ENCODE results near the gene IFFO2.
"Not testable (repeated sequence)": the region's sequence is repeated elsewhere in the genome, so short reads cannot be mapped to it uniquely, and the experiment has no call there.

Gene IFFO2

DNA sequence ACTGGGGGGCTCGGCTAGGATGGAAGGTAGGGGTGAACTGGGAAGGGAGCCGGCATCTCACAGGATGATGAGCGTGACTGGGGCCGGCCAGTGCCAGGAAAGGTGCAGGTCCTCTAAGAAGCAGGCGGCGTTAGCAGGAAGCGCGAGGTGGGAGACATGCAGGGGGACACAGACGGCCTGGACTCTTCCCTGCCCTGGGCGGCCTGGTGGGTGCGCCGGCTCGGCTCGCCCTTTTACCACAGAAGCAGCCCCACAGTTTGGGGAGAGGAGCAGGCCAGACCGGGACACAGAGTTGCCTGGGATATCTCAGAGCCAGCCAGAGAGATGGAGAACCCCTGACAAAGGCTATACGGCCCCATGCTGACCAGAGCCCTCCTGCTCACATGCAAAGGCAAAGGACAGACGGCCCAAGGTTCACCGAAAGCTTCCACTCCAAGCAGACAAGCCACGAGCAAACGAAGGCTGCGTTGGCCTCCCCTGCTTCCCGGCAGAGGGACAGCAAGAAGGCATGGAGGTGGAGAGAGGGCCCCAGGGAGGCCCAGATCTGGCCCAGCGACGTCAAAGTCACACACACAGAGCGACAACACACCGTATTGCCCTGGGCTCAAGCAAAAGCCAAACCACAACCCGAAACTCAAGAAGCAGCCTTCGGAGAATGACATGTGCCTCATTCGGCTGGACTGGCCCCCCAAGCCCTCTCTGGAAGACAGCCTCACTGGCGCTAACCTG lies 39.2 kb downstream of the IFFO2 start:
- DNase-seq = no peak

DNA sequence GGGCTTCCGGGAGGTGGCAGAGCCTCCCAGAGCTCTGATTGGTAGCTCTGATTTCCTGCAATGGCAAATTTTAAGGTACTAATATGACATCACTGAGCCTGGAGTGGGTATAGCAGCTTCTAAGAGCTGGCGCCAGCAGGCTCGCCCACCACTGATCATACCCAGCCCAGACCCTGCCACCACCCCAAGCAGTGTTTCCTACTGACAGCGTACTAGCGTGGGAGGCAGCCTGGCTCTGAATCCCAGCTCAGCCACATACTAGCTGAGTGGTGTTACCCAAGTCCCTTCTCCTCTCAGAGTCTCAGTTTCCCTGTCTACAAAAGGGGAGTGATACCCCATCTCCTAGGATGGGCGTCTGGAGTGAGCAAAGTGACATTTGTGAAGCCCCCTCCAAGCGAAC lies 41.1 kb downstream of the IFFO2 start:
- no peak for DNase-seq

DNA sequence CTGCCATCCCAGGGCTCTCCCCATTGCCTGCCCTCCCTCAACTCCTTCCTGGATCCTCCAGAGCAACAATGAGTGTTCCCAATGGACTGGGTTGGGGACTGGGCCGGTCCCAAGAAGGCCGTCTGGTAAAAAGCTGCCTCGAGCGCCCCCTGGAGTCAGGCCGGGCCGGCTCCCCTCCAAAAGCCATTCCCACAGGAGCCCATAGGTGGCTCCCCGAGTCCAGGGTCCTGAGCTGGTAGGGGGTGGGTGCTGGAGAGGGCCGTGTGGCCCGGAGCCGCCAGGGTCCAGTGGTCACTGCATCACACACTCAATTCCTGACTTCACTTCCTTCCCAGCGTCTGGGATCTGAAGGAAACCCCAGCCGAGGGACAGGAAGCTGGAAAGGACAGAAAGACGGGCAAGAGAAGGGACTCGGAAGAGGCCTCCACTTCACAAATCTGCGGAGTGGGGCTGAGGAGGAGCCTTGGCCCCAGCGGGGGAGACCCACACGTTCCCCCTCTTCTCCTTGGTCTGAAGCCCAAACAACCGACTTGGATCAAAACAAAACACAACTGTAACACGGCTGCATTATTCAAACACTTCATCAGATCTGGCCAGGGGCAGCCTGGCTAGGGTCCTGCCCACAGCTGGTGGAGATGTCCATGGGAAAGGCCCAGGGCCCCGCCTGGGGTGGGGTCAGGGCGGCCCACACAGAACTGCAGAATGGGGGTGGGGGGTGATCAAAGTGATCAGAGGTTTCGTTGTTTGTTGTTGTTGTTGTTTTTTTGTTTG lies 43.2 kb downstream of the IFFO2 start:
- DNase-seq = peak; percentile 7

DNA sequence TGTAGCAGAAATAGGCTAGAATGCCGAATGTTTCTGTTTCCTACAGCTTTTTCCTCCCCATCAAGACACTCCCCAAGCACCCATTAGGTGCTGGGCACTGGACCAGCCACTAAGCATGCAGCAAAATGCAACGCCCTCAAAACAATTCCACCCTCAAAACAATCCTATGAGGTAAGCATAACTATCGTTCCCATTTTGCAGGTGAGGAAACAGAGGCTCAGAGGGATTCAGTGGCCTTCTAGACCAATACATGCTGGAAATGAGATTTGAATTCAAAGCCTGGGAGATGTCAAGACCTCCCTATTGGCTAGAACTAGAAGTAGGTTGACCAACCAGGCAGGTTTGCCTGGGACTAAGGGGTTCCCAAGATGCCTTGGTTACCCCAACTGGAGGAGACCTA lies 43.9 kb downstream of the IFFO2 start:
- no peak for DNase-seq

DNA sequence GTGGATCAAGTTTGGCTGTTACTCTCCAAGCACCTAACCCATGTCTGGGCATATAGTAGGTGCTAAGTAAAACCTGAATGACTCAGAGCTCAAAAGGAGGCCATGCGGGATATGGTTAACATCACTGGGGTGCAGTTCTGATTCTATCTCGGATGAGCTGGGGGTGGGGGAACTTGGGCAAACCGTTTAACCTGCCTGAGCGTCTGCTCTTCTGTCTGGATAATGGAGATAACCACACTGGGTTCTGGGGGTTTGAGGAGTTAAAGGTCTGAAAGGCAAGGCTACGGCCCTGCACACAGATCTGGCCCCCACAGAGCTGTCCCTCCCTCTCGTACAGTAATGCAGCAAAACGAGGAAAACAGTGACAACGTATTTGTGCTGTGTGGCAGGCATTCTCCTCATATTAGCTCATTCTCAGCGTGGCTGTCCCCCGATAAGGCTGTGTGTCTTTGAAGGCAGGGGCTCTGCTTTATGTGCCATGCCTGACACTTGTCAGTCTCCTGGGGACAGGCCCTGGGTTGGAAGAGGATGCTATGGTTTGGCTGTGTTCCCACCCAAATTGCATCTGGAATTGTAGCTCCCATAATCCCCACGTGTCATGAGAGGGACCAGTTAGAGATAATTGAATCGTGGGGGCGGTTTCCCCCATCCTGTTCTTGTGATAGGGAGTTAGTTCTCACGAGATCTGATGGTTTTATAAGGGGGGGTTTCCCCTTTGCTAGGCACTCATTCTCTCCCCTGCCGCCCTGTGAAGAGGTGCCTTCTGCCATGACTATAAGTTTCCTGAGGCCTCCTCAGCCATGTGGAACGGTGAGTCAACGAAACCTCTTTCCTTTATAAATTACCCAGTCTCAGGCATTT lies 47.3 kb downstream of the IFFO2 start:
- no peak for DNase-seq

DNA sequence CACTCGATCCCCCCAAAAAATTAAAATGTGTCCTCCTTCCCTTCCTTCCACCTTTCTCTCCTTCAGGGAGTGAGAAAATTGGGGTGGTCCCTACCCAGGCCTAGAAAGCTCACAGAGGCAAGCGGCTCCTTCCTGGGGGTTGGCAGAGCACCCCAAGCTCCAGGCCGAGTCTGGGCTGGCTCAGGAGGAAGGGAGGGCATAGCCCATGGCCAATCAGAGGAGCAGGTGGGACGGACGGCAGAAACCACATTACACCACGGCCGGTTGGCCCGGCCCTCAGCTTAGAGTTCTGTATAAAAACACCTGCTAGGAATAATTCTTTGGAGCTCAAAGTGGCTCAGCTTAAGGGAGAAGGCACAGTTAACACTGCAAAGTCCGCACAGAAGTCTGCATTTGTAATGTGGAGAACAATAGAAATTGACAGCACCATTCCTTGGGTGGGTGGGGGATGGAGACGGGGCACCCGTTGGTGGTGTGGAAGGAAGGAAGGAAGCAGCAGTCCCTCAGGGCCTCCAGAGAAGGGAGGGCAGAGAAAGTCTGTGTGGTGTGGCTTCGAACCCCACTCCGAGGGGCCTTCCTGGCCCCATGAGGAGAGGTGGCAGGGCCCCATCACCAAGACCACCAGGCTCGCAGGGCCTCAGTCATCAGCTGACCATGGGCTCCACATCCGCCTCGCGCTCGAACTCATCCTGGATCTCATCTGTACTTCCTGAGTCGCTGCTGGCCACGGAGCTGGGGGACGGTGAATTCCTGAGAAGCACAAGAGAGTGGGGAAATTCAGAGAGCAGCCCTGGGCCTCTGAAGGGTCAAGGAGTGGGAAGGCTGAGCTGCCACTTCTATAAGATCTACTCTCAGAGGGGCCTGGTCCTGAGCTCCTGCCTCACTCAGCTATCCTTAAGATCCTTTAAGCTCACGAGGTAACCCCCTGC lies 48.3 kb downstream of the IFFO2 start:
- no peak for DNase-seq

DNA sequence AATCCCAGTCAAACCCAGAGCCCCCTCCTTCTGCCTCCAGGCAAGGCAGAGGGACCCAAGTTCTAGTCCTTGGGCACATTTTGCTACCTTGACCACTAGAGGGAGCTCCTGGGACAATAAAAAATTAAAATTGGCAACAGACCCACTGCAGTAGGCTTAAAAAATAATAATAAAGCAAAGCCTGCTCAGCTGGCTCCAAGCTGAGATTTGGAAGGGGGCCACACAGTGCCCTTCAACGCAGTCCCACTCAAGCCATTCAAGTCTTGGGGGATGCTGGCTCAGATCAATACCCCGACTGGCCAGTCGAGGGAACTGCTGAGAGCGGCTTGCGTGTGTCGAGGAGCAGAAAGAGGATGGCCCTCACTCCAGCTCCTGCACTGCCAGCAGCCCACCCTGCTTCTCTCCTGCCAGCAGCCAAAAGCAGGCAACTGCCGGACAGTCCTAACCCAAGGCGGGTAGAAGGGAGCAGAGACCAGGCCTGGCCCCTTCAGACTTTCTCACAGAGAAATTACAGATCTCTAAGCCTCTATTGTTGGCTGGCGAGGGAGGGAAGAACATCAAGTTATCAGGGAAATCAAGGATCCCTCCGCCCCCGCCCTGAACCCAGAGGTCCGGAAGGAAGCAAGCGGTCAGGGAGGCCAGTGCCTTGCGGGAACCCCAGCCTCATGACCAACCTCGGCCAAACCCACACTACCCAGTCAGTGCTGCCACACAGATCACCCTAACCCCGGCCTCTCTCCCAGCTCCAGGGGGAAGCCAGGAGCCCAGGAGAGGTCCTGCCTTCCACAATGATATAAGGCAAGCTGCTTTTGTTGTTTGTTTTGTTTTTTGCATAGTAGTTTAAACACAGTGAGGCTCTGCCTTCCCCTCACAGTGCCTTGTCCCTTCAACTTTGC lies 49.2 kb downstream of the IFFO2 start:
- peak; percentile 50 for DNase-seq

DNA sequence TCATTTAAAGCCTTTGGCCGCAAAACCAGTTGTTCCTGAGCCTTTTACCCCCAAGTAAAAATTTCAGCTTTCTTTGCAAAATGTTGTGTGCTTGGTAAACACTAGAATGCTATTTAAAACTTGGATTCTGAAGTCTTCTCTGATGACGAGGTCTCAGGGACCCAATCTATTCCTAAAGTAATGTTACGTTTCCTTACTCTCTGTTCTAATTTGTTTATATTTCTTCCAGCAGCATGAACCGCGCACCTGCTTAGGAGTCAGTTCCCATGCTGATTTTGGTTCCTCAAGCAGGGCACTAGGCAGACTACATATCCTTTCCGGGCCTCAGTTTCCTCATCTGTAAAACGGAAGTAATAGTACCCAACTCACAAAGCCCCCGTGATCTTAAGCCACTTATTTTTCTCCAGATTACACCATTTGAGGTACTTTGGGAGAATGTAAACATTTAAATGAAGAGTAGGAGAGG lies 53.2 kb downstream of the IFFO2 start:
- DNase-seq = no peak

DNA sequence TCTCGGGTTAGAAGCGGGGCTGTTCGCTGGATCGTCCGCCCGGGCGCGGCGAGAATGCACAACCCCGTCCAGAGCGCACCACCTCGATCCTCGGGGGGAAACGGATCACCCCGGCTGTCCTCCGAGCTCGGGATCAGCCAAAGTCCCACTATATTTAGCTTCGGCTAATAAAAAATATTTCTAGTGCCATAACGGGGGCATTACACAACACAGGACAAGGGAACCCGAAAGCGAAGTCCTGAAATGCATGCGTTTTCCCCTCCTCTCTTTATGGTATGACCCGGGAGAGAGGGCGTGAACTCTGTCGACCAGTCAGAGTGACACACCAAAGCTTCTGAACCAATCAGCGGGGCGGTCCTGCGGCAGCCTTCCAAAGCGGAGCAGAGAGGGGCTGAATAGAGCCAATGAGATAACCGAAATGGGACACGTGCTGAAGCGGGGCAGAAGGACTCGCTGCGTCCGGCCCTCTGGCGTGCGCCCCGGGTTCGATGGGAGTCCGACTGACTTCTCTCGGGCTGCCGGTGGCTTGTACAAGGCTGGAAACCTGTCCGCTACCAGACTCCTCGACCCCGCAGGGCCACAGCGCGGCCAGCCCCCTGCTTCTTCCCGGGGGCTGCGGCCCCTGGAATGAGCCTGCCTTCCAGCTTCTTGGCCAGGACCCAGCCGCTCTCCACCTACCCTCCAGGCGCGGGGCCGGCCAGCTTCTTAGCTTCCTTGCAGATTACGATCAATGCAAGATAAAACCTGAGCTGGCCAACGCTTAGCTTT lies 53.8 kb downstream of the IFFO2 start, which contains the start of gene ALDH4A1:
Gene ALDH4A1, minus strand, starts transcription at position 33 of the 768 bp plus-strand sequence. Its CDS starts 32 bp downstream, at position 1.
- DNase-seq = peak; percentile 93

DNA sequence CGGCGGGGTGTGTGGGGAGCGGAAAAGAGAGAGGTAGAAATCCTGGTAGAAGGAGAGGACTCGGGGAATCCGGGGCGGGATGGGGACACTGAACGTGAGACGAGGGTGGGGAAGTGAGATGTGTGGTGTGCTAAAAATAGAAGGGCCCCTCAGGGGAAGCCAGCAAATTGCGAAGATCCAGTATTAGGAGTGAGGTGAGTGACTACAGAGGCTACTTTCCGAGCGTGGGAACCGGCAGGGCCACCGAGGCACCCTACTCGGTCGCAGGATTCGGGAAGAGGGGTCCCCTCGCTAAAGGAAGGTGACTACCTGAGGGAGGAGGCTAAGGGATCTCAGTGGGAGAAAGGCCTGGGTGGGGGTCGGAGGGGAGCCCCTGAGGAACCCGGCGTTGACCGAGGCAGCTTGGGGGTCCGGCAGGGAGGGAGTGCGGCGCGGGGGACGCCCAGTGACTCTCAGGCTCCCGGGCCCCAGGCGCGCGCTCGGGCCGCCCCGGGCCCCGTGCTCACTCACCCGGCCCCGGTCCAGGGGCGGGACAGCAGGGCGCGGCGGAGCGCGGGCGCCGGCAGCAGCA lies 54.4 kb downstream of the IFFO2 start:
- no peak for DNase-seq

DNA sequence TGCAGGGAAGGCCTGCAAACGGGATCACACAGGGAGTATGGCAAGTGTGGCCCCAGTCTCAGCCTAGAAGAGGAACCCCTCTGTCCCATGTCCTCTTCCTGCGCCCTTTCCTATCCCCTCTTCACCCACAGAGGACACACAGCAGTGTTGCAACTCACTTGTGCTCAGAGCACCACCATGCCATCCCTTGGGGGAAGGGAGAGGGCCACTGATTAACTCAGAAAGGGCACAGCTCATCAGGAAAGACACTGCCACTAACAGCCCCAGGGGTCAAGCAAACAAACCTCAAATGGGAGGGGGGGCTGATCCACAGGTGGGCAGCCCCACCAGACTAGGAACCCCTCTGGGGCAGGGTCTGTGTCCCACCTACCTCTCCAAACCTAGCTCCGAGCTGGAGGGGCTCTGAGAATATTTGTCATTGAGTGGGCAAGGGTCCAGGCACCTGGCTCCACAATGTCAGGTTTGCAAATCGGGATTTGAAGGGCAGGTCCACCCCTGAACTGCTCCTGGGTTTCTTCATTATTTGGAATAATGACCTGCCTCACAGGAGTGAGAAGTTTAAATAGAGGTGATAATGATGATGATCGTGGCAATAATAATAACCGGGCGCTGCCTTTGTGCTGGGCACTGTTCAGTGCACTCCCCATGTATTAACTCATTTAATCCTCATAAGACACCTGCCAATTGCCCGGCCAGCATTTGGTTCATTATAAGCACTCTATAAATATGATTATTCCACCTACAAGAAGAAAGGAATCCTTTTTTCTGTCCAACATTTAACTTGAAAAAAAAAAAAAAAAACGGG lies 55.1 kb downstream of the IFFO2 start:
- DNase-seq = no peak

DNA sequence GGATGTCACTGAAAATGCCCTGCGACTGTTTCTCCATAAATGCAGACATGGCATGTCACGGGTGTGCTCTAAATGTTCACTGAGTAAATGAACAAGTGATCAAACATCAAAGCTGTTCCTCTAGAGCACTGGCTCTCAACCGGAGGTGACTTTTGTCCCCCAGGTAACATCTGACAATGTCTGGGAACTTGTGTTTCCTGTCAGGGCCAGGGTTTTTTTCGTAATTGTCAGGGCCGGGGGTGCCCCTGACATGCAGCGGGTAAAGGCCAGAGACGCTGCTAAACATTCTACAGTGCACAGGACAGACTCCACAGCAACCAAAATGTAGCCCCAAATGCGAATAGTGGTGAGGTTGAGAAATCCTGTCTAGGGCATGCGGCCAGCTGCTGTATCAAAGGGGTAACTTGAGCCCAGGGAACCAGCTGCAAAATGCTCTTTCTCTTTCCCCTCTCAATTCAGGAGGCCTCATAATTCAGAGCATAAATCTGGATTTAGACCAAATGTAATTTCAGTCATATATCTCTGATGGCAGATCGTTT lies 56.1 kb downstream of the IFFO2 start:
- no peak for DNase-seq

DNA sequence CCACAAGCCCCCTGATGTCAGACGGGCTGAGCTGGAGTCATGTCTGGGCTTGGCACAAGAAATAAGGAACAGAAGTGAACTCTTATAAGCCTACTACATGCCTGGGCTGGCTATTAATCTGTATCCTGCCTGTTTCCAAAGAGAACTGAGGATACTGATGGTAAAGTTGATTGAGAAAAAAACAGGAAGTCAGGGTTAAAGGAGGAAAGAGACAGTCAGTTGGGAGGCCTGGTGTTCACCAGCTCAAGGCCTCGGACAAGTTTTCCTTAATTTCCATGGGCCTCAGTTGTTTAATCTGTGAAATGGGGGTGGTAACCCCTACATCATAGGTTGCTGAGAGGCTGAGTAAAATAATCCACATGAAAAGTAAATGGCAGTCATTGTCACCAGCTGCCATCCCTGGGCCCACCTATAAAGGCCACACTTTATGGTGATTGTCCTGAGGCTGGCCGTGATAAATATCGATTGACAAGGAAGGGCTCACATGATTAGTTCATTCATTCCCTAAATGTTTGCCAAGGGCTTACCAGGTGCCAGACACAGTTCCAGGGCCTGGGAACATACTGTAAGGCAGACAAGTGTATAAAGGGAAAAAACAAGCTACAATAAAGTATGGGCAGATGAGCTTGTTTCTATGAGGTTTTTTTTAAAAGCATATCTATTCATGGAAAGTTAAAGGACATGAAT lies 57.0 kb downstream of the IFFO2 start:
- DNase-seq = no peak

DNA sequence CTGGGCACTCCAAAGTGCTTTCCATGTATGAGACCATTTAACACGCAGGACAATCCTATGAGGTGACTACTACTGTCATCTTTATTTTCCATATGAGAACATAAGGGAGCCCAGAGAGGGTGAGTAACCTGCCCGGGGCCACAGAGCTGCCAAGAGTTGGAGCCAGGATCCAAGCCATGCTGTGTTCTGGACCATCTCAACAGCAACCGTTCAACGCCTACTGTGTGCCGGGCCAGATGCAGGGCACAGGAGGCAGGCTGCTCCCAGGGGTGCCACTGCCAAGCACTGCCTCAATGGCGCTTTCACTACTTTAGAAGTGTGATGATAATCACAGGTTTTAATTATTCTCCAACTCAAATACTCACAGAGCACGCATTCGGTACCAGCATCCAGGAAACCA lies 57.9 kb downstream of the IFFO2 start:
- no peak for DNase-seq

DNA sequence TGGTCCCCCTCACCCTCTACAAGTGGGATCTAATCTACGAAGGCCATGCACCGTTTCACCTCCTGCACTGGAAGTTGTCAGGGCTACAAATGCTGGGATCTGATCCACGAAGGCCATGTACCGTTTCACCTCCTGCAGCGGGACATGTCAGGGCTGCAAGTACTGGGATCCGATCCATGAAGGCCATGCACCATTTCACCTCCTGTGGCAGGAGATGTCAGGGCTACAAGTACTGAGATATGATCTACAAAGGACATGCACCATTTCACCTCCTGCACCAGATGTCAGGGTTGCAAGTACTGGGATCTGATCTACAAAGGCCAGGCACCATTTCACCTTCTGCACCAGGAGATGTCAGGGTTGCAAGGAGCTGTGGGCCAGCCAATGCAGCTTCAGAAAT lies 61.2 kb downstream of the IFFO2 start:
- DNase-seq = no peak

DNA sequence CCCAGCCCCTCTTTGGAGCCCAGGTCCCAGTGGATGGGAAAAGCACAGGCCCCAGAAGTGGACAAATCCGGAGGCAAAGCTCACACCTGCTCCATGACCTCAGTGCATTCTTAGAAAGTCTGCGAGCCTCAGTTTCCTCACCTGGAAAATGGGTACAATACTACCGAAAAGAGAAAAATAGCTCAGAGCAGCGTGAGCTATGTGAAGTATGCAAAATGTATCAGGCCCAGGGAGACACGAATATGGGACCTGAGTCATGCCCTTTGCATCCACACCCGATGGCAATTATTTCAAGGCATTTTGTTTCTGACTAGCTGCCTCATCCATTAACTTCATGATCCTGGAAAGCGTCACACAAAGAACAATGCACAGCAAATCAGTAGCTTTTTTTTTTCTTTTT lies 63.4 kb downstream of the IFFO2 start:
- no peak for DNase-seq

DNA sequence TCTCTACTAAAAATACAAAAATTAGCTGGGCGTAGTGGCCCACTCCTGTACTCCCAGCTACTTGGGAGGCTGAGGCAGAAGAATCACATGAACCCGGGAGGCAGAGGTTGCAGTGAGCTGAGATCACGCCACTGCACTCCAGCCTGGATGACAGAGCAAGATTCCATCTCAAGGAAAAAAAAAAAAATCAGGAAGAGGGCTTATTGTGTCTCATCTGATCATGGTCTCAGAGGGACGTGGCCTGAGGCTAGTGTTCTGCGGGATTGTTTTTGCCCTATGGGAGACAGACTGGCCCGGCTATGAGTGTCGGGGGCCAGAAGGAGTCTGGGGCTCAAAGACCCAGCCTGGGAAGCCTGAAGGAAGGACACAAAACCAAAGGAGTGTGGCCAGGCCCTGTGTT lies 64.6 kb downstream of the IFFO2 start:
- not testable (repeated sequence) for DNase-seq

DNA sequence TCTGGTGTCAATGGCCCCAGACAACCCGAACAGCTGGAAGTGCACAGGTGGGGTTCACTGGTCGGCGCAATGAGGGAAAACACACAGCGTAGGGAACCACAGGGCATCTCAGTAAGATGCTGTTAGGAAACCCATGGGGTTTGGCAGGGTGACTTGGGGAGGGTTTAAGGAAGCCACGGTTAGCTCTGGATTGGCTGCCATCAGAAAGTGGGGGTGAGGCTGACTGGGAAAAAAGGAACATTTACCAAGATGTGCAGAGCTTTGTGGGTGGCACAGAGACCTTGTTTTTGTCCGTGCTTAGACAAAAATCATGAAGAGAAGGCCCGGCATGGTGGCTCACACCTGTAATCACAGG lies 65.1 kb downstream of the IFFO2 start:
- DNase-seq = no peak

Data from NCI-H1694 treated with DMSO at 0.1 percent for 48 hours (cell line).